Measurements from ENCODE around the gene RBMS1.

RBMS1 gene

GRCh38 chr2:160333324-160334027 is 160.1 kb downstream of the RBMS1 start:
- DNase-seq (ENCODE audit: low read depth, low spot score): no peak

- no peak for DNase-seq (ENCODE audit: low read depth, low spot score)
Measured at GRCh38 chr2:160332318-160332717, 161.3 kb downstream of the RBMS1 start.

DNA sequence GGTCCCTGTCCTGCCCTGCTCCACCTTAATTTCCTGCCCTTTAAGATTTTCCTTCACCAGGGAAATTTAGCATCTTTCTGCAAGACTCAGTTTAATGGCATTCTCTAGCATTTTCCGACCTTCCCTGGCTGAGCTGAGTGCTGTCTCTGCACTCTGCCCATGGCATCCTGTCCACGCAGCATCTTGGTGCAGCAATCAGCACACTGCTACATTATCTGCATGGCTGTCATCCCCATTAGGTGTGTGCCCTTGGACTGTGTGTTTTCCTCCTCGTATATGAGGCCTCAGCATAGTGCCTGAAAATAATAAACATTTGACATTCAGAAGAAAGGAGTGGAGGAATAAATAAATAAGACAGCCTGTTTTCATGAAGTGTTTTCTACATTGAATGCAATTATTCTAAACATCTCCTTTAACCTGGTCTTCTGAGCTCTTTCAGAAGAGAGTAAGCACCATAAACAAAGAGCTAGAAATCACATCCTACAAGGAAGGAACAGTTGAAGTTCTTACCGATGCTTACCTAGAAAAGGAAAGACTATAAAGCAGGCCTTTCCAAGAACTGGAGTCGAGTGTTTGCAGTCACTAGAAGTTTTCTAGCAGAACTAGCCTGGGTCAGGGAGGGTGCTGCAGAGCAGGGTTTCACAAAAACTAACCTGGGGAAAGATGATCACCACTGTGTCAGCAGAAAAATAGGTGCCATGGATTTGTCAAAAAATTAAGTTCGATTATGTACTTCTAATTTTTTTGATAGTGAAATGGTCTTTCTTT is 162.2 kb downstream of the RBMS1 start:
- DNase-seq (ENCODE audit: low read depth, low spot score): no peak

DNA sequence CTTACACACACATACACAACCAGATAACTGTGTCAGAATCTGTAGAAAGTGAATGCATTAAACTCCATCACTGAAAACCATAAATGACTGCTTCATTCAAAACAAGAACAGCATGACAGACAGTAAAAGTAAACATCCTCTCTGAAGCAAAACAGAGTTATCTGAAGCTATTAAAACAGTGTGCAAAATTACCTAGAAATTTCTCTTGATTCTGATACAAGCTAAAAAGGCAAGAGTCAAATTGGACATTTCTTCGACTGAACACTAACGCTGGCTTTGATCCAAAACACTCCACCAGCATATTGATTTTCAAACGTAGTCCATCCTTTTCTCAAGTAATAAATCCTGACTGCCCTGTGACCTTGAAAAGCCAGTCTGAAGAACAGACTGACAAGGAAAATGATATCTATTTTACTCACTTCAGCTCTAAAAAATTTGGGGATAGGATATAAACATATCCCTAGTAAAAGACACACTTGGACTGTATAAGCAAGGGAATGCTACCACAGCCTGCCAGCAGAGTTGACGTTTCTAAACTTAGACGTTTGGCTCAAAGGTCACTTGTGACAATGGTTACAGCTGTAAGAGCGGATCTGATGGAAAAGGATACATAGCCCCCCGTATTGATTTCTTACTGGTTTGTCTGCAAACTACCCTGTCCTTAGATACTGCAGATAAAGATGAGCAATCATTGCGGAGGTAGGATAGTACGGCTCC is 164.6 kb downstream of the RBMS1 start:
- no peak for DNase-seq (ENCODE audit: low read depth, low spot score)

DNA sequence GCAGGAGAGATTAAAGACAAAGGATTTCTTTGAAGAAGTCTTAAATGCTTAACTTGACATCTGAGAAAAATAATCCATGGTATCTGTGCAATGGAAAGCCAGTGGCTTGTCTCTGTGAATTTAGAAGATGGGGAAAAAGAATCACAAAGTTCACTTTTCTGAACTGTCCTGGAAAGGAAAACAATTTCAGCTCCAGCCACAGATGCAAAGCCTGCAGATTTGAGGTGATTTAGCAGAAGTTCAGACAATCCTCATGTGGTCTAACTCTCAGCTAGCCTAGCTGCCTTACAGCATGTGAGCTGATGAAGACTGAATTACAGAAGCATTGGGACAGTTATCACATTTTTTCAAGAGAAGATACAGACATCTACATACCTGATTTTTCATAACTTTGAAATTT is 166.8 kb downstream of the RBMS1 start:
- no peak for DNase-seq (ENCODE audit: low read depth, low spot score)

DNA sequence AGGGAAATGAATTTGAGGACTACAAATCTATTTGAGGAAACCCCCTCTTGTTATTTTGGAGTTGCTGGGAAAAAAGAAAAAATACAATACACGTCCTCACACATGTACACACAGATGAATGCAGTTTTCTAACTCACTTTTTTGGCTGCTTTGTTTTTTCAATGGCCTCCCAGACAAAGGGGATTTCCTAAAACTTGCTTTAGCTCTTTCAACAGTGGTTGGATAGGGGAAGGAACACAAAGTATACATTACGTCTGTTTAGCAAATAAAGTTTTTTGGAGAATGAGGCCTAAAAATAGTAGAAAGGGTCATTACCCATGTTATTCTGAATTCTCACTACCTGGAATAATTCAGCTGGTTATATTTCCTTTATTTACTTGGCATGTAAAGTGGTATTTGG is 168.2 kb downstream of the RBMS1 start:
- no peak for DNase-seq (ENCODE audit: low read depth, low spot score)

DNA sequence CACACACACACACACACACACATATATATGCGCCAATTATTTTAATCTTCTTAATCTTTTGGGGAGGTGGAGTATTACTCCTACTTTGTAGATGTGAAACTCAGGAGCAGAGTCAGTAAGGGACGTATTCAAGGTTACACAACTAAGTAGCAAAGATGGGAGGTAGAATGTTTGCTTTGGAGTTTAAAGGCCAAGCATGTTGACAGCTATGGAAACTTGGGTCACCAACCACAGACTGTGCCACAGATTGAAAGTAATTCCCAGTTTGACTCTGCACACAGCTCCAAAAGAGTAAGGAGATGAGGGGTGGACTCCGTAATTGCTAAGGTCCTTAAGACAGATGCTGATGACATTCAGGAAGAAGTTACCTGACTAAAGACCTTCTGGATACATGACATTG is 168.7 kb downstream of the RBMS1 start:
- DNase-seq (ENCODE audit: low read depth, low spot score): no peak

DNA sequence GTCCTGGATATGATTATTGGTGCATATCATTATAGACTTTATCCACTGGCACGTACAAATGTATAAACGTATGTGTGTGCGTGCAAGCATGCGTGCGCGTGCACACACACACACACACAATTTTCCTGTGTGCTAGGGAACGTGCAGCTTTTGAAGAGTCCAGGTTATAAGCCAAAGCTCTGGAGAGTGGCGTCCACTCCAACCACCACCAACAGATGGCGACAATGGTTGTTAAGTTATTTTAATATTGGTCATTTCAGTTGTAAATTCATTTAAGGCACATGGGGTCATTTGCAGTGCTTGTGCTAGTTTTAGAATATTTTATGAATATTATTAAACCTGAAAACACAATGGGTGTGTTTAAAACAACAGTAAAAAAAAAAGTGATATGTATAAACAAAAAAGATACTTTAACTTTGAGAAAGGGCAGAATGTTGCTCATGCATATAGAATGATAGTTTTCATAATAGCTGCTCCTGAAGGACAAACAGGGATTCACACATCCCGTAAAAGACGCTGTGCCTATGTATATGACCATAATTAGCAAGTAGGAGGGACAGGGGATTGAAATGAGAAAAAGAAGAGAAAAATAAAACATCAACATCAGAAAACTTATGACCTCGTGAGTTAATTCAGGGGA is 169.3 kb downstream of the RBMS1 start:
- no peak for DNase-seq (ENCODE audit: low read depth, low spot score)

DNA sequence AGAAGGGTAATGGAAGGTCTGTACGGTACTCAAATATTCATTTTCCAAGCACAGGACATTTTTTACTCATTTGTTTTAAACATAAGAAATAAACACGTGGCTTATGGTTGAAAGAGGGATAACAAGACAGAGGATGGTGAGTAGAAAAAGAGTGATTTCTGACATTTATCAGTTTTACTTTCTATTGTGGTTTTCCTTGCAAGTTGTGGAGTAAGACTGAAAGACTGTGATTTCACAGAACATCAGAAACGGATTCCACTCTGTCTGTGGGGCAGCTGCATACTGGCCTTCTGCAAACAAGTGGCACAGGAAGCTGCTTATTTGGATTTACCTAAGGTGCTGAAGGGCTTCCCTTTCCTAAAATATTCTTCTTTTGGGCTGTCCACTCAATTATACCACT is 171.3 kb downstream of the RBMS1 start:
- DNase-seq (ENCODE audit: low read depth, low spot score): no peak

GRCh38 chr2:160321006-160321405 is 172.6 kb downstream of the RBMS1 start:
- no peak for DNase-seq (ENCODE audit: low read depth, low spot score)

- DNase-seq (ENCODE audit: low read depth, low spot score): no peak
Measured at GRCh38 chr2:160319700-160320099, 173.9 kb downstream of the RBMS1 start.

- DNase-seq (ENCODE audit: low read depth, low spot score): no peak
Measured at GRCh38 chr2:160318218-160318617, 175.4 kb downstream of the RBMS1 start.

DNA sequence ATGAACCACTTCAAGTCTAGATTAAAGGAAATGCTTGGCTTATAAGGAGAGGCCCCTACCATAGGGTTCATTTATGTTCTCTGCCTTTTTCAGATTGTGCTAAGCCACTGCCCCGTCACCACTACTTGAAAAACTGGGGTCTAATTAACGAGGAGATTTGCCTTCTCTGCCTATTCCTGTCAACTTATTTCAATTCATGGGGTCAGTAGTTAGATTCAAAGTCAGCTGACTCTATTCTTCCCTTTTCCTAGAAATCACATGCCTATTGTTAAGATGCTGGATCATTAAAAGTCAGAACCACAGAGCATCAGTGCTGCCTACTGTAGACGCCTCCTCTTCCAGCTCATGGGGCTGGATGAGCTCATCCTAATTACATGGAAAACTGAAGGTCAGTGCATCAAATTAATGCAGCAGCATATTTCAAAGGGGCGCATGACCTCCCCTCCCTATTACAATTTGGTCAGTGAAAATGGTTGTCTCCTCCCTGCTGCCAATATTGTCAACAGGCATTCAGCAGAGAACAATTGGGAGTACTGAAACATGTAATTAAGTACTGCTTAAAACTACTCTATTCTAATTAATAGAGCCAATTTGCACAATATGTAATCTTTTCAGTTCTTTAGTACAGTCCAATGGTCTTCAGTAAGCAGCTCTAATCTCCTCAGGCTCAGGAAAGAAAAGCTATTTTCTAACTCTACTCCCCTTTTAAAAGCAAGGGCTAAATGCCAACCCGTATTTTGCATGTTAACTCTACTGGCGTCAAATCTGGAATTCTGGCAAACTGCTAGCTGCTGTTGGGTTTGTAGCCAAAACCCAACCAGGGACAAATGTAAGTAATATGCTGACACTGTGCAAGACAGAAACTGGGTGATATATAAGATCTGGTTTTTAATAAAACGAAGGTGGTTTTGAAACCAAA is 176.2 kb downstream of the RBMS1 start:
- no peak for DNase-seq (ENCODE audit: low read depth, low spot score)

GRCh38 chr2:160315337-160315736 is 178.3 kb downstream of the RBMS1 start:
- no peak for DNase-seq (ENCODE audit: low read depth, low spot score)

GRCh38 chr2:160310118-160310828 is 183.3 kb downstream of the RBMS1 start:
- DNase-seq (ENCODE audit: low read depth, low spot score): no peak

GRCh38 chr2:160309585-160309984 is 184.0 kb downstream of the RBMS1 start:
- DNase-seq (ENCODE audit: low read depth, low spot score): no peak

DNA sequence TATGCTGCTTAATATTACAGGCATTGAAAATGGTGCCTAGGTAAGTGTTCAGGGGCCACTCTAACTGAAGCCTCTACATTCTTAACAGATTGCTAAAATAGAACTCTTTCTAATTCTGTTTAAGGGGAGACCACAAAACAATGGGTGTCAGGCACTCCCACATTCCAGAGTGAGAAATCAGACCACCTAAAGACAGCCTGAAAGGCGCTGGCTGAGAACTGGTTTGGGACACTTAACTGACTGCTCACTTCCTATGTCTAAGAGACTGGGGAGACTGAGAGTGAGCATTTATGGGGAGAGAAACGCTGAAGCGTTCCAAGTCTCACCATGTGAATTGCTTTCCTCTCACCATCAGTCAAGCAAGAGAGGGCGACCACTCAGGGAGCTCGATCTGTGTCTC is 184.7 kb downstream of the RBMS1 start:
- no peak for DNase-seq (ENCODE audit: low read depth, low spot score)

- no peak for DNase-seq (ENCODE audit: low read depth, low spot score)
Measured at GRCh38 chr2:160308476-160308875, 185.1 kb downstream of the RBMS1 start.

DNA sequence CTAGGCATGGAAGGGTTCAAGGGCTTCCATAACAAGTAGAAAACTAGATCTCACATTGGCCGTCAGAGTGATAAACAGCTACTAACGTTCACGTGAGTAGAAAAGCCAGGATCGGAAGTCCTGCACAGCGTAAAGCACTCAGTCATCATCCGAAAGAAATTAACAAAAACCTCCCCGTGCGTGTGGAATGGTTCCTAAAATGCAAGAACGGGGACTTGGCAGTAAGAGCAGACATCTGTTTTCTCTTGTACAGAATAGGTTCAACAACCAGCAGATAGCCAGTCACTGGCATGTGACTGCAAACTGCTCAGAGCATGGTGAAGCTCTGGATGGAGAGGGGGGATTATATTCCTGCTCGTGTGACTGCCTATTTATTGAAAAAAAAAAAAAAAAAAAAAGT is 186.6 kb downstream of the RBMS1 start:
- DNase-seq (ENCODE audit: low read depth, low spot score): no peak

DNA sequence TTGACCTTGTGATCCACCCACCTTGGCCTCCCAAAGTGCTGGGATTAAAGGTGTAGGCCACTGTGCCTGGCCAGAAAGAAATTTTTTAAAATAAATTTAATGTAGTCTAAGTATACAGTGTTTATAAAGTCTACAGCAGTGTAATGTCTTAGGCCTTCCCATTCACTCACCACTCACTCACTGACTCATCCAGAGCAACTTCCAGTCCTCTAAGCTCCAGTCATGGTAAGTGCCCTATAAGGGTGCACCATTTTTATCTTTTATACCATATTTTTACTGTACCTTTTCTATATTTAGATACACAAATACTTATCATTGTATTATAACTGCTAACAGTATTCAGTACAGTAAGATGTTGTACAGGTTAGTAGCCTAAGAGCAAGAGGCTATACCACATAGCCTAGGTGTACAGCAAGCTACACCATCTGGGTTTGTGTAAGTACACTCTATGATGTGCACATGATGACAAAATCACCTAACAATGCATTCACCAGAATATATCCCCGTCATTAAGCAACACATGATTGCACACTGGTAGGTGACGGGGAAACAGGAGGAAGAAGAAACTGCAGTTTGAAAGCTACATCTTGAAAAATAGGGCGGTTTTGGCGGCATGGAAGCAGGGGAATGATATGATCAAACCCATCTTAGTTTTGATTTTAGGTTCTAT is 188.4 kb downstream of the RBMS1 start:
- DNase-seq (ENCODE audit: low read depth, low spot score): no peak
